ENCODE data around the gene GPN2.

Gene GPN2

GRCh38 chr1:26862781-26863684, 27.1 kb downstream of the GPN2 start, which contains the start of gene SFN (continued):
- TF ChIP-seq ZNF274 (IDR thresholded peaks at IDR 0.05; ENCODE audit: low read length) = no peak
- no peak for TF ChIP-seq ZNF274 (tag by site-specific recombination; IDR thresholded peaks at IDR 0.05; ENCODE audit: borderline replicate concordance)
- no peak for TF ChIP-seq ZNF24 (tag by site-specific recombination; IDR thresholded peaks at IDR 0.05)
- peak; percentile 87 for TF ChIP-seq ZNF366 (tag by site-specific recombination; conservative IDR thresholded peaks at IDR 0.05)
- TF ChIP-seq PRDM10 (tag by site-specific recombination; IDR thresholded peaks at IDR 0.05) = no peak
- TF ChIP-seq, protein P1, sequence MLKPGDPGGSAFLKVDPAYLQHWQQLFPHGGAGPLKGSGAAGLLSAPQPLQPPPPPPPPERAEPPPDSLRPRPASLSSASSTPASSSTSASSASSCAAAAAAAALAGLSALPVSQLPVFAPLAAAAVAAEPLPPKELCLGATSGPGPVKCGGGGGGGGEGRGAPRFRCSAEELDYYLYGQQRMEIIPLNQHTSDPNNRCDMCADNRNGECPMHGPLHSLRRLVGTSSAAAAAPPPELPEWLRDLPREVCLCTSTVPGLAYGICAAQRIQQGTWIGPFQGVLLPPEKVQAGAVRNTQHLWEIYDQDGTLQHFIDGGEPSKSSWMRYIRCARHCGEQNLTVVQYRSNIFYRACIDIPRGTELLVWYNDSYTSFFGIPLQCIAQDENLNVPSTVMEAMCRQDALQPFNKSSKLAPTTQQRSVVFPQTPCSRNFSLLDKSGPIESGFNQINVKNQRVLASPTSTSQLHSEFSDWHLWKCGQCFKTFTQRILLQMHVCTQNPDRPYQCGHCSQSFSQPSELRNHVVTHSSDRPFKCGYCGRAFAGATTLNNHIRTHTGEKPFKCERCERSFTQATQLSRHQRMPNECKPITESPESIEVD (tag by site-specific recombination; IDR thresholded peaks at IDR 0.05) = no peak
- no peak for TF ChIP-seq ZFP37 (tag by site-specific recombination; IDR thresholded peaks at IDR 0.05)
- TF ChIP-seq ZBTB8A (tag by site-specific recombination; IDR thresholded peaks at IDR 0.05) = peak; percentile 58
- no peak for TF ChIP-seq ZNF2 (tag by site-specific recombination; IDR thresholded peaks at IDR 0.05)
- no peak for TF ChIP-seq ZNF302 (tag by site-specific recombination; IDR thresholded peaks at IDR 0.05; ENCODE audit: low read depth)
- TF ChIP-seq ZNF423 (tag by site-specific recombination; IDR thresholded peaks at IDR 0.05) = no peak
- TF ChIP-seq ZNF558 (tag by site-specific recombination; IDR thresholded peaks at IDR 0.05) = no peak
- TF ChIP-seq ZNF157 (tag by site-specific recombination; IDR thresholded peaks at IDR 0.05) = no peak
- no peak for TF ChIP-seq PRDM4 (tag by site-specific recombination; IDR thresholded peaks at IDR 0.05)
- no peak for TF ChIP-seq OVOL3 (tag by site-specific recombination; IDR thresholded peaks at IDR 0.05)
- no peak for TF ChIP-seq ZNF610 (tag by site-specific recombination; IDR thresholded peaks at IDR 0.05; ENCODE audit: borderline replicate concordance)
- TF ChIP-seq ZNF843 (tag by site-specific recombination; IDR thresholded peaks at IDR 0.05) = no peak
- no peak for TF ChIP-seq ZNF426 (tag by site-specific recombination; IDR thresholded peaks at IDR 0.05)
- TF ChIP-seq, protein P2, sequence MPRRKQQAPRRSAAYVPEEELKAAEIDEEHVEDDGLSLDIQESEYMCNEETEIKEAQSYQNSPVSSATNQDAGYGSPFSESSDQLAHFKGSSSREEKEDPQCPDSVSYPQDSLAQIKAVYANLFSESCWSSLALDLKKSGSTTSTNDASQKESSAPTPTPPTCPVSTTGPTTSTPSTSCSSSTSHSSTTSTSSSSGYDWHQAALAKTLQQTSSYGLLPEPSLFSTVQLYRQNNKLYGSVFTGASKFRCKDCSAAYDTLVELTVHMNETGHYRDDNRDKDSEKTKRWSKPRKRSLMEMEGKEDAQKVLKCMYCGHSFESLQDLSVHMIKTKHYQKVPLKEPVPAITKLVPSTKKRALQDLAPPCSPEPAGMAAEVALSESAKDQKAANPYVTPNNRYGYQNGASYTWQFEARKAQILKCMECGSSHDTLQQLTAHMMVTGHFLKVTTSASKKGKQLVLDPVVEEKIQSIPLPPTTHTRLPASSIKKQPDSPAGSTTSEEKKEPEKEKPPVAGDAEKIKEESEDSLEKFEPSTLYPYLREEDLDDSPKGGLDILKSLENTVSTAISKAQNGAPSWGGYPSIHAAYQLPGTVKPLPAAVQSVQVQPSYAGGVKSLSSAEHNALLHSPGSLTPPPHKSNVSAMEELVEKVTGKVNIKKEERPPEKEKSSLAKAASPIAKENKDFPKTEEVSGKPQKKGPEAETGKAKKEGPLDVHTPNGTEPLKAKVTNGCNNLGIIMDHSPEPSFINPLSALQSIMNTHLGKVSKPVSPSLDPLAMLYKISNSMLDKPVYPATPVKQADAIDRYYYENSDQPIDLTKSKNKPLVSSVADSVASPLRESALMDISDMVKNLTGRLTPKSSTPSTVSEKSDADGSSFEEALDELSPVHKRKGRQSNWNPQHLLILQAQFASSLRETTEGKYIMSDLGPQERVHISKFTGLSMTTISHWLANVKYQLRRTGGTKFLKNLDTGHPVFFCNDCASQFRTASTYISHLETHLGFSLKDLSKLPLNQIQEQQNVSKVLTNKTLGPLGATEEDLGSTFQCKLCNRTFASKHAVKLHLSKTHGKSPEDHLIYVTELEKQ (tag by site-specific recombination; IDR thresholded peaks at IDR 0.05; ENCODE audit: borderline replicate concordance) = no peak
- no peak for TF ChIP-seq MZF1 (tag by site-specific recombination; IDR thresholded peaks at IDR 0.05; ENCODE audit: borderline replicate concordance)
- no peak for TF ChIP-seq ZNF664 (tag by site-specific recombination; IDR thresholded peaks at IDR 0.05)
- TF ChIP-seq, protein P3, sequence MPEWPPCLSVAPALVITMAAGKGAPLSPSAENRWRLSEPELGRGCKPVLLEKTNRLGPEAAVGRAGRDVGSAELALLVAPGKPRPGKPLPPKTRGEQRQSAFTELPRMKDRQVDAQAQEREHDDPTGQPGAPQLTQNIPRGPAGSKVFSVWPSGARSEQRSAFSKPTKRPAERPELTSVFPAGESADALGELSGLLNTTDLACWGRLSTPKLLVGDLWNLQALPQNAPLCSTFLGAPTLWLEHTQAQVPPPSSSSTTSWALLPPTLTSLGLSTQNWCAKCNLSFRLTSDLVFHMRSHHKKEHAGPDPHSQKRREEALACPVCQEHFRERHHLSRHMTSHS (tag by site-specific recombination; IDR thresholded peaks at IDR 0.05) = no peak
- no peak for TF ChIP-seq SALL2 (tag by site-specific recombination; IDR thresholded peaks at IDR 0.05; ENCODE audit: borderline replicate concordance)
- TF ChIP-seq KLF9 (tag by site-specific recombination; IDR thresholded peaks at IDR 0.05; ENCODE audit: low read depth) = peak; percentile 45; the same call in 1 of the 2 replicates
- TF ChIP-seq ZNF138 (tag by site-specific recombination; IDR thresholded peaks at IDR 0.05; ENCODE audit: borderline replicate concordance) = no peak
- no peak for TF ChIP-seq ZBTB20 (tag by site-specific recombination; IDR thresholded peaks at IDR 0.05)

Data from HEK293 (cell line).